ENCODE data around the gene NCBP3. TPM values are rescaled to one million over a fixed set of nuclear protein-coding genes. Genes with fewer than 3 reads are reported as not detected.
"Not testable (repeated sequence)": the region's sequence is repeated elsewhere in the genome, so short reads cannot be mapped to it uniquely, and the experiment has no call there.

NCBP3 gene
- total and polyA plus RNA-seq, 7 donors, result 9.3 to 23.5 (median 15.1) TPM

- no peaks in the 10 kb centered on the region for H3K36me3 ChIP-seq (ENCODE audit: insufficient read depth in 1 of 2, low read depth in 1 of 2)
- 73 to 81% (median 80%) methylated on average over 31 of the region's 31 CpGs for WGBS, 3 donors
Measured at GRCh38 chr17:3795390-3796102, 50.5 kb downstream of the NCBP3 start.

GRCh38 chr17:3794557-3795389 lies 51.3 kb downstream of the NCBP3 start:
- no peak for ATAC-seq
- no peak overlapping the region for H3K4me3 ChIP-seq
- TF ChIP-seq CTCF (IDR thresholded peaks at IDR 0.05), result no peak
- 71 to 73% (median 71%) methylated on average over 26 of the region's 26 CpGs for WGBS, 3 donors
- no peaks in the 10 kb centered on the region for H3K4me1 ChIP-seq
- intact Hi-C loops (cut with DNase I), result no loop called here
- no peaks in the 10 kb centered on the region for H3K36me3 ChIP-seq (ENCODE audit: insufficient read depth in 1 of 2, low read depth in 1 of 2)
- DNase-seq, result no peak
- H3K27ac ChIP-seq, result no peak overlapping the region
- H3K9me3 ChIP-seq, result no peaks in the 10 kb centered on the region
- H3K27me3 ChIP-seq (ENCODE audit: insufficient read depth in 3 of 3, low read length in 2 of 3), result no peaks in the 10 kb centered on the region

More at GRCh38 chr17:3795390-3796102, 50.5 kb downstream of the NCBP3 start:
- H3K4me3 ChIP-seq, result no peak overlapping the region
- DNase-seq, result no peak
- no peaks in the 10 kb centered on the region for H3K4me1 ChIP-seq
- no peak for TF ChIP-seq CTCF (IDR thresholded peaks at IDR 0.05)
- H3K27me3 ChIP-seq (ENCODE audit: insufficient read depth in 3 of 3, low read length in 2 of 3), result no peaks in the 10 kb centered on the region
- ATAC-seq, result no peak
- no peaks in the 10 kb centered on the region for H3K9me3 ChIP-seq
- intact Hi-C loops (cut with DNase I), result no loop called here
- H3K27ac ChIP-seq, result no peak overlapping the region

- H3K27ac ChIP-seq; H3K9me3 ChIP-seq; H3K4me1 ChIP-seq; H3K36me3 ChIP-seq (ENCODE audit: insufficient read depth in 1 of 2, low read depth in 1 of 2); ATAC-seq; DNase-seq; intact Hi-C loops (cut with DNase I); H3K27me3 ChIP-seq (ENCODE audit: insufficient read depth in 3 of 3, low read length in 2 of 3); H3K4me3 ChIP-seq: not testable (repeated sequence)
- WGBS, 3 donors, result 90 to 94% (median 91%) methylated on average over 8 to 9 of the region's 9 CpGs
Measured at GRCh38 chr17:3794152-3794551, 51.9 kb downstream of the NCBP3 start.

- H3K27me3 ChIP-seq (ENCODE audit: insufficient read depth in 3 of 3, low read length in 2 of 3); H3K4me1 ChIP-seq; DNase-seq; H3K4me3 ChIP-seq; H3K9me3 ChIP-seq; intact Hi-C loops (cut with DNase I); H3K36me3 ChIP-seq (ENCODE audit: insufficient read depth in 1 of 2, low read depth in 1 of 2); H3K27ac ChIP-seq: not testable (repeated sequence)
- 85 to 90% (median 85%) methylated on average over 7 of the region's 7 CpGs for WGBS, 3 donors
- peak in 1 of 4 donors; percentile 20 for ATAC-seq
Measured at GRCh38 chr17:3793258-3793657, 52.8 kb downstream of the NCBP3 start.

GRCh38 chr17:3792481-3792880 lies 53.6 kb downstream of the NCBP3 start:
- H3K27ac ChIP-seq, result no peak overlapping the region
- ATAC-seq (no peak), DNase-seq (no peak)
- H3K9me3 ChIP-seq, result no peaks in the 10 kb centered on the region
- H3K36me3 ChIP-seq (ENCODE audit: insufficient read depth in 1 of 2, low read depth in 1 of 2), result no peaks in the 10 kb centered on the region
- no peak overlapping the region for H3K4me3 ChIP-seq
- H3K27me3 ChIP-seq (ENCODE audit: insufficient read depth in 3 of 3, low read length in 2 of 3), result no peaks in the 10 kb centered on the region
- WGBS, 3 donors, result 39 to 52% (median 45%) methylated on average over 6 of the region's 6 CpGs
- intact Hi-C loops (cut with DNase I), result no loop called here
- no peaks in the 10 kb centered on the region for H3K4me1 ChIP-seq
- TF ChIP-seq CTCF (IDR thresholded peaks at IDR 0.05), result no peak

All from psoas muscle (tissue), 8 donors.